Amygdala (tissue), 56 donors: ENCODE measurements around the gene PLEKHA1.

Source experiments
- DNase-seq, 56 donors: peaks; one replicate each; lab custom pipeline; 2025; lab: John Stamatoyannopoulos, UW

Gene PLEKHA1

GRCh38 chr10:122473116-122473515, 98.6 kb downstream of the PLEKHA1 start:
- DNase-seq, result no peak

- peak in 12 of 56 donors; percentile 30 to 71 (median 44) for DNase-seq
Measured at GRCh38 chr10:122474131-122474818, 99.8 kb downstream of the PLEKHA1 start.

GRCh38 chr10:122475100-122475499, 100.6 kb downstream of the PLEKHA1 start:
- peak in 49 of 56 donors; percentile 30 to 86 (median 67) for DNase-seq

DNA sequence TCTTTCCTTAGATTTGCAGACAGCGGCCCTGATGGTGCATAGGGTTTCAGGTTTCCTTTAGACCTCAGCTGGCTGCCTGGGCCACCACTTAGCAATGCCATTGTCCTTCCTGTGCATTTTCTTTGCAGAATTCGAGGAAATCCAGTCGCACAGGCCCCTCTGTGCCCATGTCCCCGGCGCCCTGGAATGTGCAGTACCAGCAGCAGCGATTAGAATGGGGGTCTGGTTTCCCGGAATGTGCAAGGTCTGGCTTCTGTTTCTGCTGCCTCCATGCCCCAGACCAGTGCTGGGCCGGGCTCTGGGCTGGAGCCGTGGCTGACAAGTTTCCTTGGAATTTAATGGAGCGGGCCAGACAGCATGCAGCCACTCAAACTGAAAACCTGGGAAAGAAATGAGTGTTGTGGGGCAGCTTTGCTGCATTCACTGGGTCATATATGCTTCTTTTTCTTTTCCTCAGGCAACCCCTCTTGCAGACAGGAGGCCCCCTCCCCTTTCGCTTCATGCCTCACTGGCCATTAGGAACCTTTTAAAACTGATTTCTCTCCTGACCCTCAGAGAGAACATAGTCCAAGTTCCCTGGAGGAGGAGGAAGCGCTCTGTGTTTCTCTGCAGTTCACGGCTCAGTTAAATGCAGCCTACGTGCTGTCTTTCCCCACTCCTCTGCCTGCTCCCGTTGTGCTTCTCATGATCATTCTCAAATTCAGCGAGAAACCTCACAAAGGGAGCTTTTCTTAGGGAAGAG, 101.3 kb downstream of the PLEKHA1 start:
- peak in 5 of 56 donors; percentile 38 to 60 (median 49) for DNase-seq

- DNase-seq, result no peak
Measured at GRCh38 chr10:122476333-122476695, 101.8 kb downstream of the PLEKHA1 start.

- no peak for DNase-seq
Measured at GRCh38 chr10:122477436-122477835, 102.9 kb downstream of the PLEKHA1 start.

DNA sequence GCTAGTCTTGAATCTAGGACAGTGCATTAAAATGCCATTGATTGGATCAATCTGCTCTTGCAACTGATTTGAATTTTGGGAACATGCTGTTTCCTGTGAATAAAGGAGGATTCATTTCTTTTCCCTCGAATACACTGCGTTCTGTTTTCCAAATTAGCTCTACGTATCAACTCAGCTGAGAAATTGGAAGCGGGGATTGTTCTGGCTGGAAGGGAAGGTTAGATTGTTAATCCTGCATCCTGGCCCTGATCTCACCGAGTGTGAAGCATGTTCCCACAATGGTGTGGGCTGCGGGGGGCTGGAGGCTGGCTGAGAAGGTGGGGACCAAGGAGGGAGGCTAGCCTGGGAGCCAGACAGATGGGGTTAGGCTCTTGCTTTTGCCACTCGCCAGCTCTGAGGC, 104.5 kb downstream of the PLEKHA1 start:
- peak in 33 of 56 donors; percentile 27 to 76 (median 48) for DNase-seq

DNA sequence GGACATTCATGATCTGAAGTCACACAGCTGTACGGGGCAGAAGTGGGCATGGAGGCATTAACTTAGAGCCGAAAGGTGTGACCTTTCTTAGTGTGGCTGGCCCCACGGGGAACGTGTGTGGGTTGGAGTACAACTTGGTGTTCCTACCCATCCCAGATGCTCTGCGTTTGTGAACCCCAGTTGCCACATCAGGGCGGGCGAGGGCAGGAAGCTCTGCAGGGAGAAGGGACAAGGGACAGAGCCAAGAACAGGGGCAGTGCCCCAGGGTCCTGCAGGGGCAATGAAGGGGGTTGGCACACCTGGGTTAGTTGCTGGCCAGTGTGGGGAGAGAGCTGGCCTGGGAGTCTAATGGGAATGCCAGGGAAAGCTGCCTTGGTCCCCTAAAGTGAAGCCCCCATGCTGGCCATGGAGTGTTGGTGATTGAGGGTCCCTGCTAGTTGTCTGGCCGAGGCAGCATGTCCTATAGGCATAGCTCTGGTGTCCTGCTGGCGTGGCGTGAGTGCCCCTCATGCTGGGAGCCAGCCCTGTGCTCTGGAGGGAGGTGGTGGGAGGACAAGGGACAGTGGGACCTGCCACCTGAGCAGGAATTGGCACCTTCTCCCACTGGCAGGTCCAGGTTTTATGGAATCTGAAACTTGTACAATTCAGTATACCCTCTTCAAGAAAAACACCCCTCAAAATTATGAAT, 105.8 kb downstream of the PLEKHA1 start:
- DNase-seq, result no peak

GRCh38 chr10:122481296-122482056, 107.0 kb downstream of the PLEKHA1 start:
- DNase-seq, result no peak
